NCI-H2171 treated with DMSO at 0.1 percent for 48 hours (cell line): ENCODE measurements around the gene ZBTB25.
"Not testable (repeated sequence)": the region's sequence is repeated elsewhere in the genome, so short reads cannot be mapped to it uniquely, and the experiment has no call there.

Source experiments
- DNase-seq: peaks from one replicate; lab custom pipeline; 2025; lab: John Stamatoyannopoulos, UW

Gene ZBTB25, protein sequence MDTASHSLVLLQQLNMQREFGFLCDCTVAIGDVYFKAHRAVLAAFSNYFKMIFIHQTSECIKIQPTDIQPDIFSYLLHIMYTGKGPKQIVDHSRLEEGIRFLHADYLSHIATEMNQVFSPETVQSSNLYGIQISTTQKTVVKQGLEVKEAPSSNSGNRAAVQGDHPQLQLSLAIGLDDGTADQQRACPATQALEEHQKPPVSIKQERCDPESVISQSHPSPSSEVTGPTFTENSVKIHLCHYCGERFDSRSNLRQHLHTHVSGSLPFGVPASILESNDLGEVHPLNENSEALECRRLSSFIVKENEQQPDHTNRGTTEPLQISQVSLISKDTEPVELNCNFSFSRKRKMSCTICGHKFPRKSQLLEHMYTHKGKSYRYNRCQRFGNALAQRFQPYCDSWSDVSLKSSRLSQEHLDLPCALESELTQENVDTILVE

DNA sequence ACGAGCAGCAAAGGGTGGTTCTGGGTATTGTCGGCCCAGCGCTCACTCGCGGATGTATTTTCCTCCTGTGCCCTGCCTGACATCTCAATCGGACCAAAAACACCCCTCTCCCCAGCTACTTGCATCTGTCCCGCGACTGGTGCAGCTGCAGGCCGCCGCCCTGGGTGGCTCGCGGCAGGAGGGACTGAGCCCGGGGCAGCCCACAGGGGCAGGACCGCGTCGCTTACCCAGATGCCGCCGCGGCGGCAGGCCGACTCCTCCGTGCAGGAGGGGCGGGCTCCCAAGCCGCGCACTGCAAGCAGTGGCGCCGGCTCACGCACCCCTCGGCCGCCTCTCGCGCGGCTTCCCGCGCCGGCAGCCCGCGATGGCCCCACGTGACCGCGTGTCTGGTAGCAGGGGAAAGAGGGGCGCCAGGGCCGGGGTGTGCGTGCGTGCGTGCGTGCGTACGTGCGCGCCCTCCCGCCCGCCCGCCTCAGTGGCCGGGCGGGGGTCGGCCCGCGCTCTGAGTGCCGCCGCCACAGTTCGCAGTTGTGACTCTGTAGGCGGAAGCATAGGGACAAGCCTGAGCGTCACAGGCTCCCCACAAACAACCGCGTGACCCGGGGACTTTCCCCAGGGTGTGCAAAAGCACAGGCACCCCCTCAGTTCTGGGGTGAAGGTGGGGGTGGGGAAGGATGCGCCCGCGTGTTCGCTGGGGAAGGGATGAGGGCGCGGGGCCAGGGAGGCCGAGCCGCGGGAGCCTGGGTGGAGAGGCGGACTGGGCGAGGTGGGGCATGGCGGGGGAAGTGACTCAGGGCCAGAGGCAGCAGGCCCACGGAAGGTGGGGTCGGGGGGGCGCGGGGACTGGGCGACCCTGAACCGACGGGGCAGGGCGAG is at the start of gene ZBTB25:
ZBTB25 (minus strand) TSS at position 405 of the 876 bp plus-strand sequence. CDS start 13,305 bp downstream, outside the sequence.
- DNase-seq = peak; percentile 95

DNA sequence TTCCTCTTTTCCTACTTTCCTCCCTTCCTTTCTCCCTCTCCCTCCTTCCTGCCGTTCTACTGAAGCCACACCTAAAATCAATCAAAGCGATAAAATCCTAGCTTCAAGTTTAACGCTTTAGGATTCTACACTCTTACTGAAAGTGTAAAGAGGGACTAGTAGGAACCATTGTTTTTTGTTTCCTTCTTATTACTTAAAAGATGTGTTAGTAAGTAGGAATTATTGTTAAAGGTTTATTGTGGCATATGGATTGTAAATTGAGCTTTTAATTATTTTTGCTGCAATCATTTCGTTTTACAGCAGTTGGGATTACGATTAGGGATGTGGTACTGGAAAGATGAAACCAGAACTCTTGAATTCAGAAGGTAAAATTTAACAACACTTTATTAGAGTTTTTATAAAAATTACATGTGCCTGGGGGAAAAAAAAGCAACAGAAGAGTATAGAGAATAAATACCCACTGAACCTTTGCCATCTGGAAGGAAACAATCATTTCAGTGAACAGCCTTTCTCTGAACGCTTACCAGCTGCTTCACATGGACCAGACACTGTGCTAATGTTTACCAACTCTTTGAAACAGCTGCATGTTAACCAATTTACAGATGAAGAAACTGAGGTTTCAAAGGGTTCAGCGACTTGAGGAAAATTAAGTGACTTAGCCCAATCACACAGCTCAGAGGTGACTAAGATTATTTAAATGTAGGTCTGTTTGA is 47.1 kb upstream of the ZBTB25 start:
- peak; percentile 92 for DNase-seq

DNA sequence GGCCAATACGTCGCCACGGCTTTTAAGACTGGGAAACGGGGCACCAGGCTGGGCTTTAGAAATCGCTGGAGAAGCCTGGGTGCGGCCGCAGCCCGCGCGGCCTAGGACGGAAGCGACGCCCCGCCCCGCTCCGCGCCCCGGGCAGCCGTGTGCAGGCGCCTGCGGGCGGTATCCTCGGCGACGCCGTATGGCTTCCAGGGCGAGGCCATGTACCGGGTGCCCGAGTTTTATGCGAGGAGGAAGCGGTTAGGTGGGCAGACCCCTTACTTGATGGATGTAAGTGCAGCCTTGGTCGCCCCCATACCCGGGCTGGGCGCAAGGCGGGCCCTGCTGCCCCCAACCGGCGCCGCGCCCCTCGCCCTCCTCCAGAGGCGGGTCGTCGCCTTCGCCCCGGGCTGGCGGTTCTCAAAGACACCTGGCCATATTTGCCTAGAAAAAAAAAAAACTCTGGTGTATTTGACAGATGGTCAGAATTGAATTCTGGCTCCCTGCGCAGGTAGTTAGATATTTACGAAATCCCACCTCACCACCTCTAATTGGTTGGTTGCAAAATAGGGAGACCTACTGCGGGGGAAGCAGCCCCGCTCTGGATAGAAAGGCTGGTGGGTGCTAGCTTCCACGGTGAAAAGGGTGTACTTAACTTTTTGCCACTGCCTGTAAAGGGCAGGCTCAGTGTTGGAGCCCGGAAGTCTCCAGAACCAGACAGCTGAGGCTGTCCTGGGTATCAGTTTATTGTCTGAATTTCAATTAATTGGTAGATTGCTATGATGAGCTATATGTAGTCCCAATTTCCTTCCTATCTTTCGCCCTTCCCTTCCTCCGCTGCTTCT is 46.4 kb upstream of the ZBTB25 start, which contains the start of gene PPP1R36:
PPP1R36 (plus strand) TSS at position 171 of the 830 bp plus-strand sequence; CDS start at position 208, 37 bp downstream.
- peak; percentile 98 for DNase-seq

GRCh38 chr14:64549016-64549415 is 45.4 kb upstream of the ZBTB25 start:
- DNase-seq = no peak

DNA sequence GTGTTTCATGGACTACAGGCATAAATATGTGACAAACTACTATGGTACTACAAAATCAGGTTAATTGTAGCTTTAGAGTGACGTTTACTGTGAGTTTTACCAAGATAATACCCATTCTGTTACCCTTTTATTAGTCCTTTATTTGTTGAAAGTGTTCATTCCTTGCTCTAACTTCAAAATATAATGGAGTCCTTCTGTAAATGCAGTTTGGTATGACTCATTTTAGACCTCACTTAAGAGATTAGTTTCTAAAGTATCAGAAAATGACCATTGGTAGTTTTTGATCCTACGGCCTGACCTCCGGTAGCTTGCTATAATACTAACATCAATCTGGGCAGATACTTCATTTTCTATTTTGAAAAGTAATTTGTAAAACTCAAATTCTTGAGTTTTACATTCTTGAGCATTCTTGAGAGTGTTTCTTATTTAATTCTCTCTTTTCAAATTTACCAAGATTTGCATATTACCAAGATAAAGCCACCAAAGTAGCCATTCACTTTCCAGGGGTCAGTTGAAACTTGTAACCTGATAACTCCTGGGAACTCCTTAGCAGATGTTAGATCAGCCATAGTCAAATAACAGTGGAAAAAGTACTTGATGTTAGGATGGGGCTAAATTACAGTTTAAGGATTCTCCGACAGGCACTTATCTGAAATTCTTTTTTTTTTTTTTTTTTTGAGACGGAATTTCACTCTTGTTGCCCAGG is 41.1 kb upstream of the ZBTB25 start:
- DNase-seq = no peak

DNA sequence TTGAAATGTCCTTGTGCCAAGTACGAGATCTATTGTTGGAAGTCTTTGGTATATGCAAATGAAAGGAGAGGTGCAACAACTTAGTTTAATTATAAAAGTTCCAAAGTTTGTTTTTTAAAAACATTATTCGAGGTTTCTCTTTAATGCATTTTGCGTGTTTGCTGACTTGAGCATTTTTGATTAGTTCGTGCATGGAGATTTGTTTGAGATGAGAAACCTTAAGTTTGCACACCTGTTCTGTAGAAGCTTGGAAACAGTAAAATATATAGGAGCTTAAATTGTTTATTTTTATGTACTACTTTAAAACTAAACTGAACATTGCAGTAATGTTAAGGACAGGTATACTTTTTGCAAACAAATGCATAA is 39.2 kb upstream of the ZBTB25 start:
- DNase-seq = no peak

DNA sequence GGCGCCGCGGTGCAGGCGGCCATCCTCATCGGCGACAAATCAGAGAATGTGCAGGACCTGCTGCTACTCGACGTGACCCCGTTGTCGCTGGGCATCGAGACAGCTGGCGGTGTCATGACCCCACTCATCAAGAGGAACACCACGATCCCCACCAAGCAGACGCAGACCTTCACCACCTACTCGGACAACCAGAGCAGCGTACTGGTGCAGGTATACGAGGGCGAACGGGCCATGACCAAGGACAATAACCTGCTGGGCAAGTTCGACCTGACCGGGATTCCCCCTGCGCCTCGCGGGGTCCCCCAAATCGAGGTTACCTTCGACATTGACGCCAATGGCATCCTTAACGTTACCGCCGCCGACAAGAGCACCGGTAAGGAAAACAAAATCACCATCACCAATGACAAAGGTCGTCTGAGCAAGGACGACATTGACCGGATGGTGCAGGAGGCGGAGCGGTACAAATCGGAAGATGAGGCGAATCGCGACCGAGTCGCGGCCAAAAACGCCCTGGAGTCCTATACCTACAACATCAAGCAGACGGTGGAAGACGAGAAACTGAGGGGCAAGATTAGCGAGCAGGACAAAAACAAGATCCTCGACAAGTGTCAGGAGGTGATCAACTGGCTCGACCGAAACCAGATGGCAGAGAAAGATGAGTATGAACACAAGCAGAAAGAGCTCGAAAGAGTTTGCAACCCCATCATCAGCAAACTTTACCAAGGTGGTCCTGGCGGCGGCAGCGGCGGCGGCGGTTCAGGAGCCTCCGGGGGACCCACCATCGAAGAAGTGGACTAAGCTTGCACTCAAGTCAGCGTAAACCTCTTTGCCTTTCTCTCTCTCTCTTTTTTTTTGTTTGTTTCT is 38.6 kb upstream of the ZBTB25 start:
- DNase-seq = no peak

DNA sequence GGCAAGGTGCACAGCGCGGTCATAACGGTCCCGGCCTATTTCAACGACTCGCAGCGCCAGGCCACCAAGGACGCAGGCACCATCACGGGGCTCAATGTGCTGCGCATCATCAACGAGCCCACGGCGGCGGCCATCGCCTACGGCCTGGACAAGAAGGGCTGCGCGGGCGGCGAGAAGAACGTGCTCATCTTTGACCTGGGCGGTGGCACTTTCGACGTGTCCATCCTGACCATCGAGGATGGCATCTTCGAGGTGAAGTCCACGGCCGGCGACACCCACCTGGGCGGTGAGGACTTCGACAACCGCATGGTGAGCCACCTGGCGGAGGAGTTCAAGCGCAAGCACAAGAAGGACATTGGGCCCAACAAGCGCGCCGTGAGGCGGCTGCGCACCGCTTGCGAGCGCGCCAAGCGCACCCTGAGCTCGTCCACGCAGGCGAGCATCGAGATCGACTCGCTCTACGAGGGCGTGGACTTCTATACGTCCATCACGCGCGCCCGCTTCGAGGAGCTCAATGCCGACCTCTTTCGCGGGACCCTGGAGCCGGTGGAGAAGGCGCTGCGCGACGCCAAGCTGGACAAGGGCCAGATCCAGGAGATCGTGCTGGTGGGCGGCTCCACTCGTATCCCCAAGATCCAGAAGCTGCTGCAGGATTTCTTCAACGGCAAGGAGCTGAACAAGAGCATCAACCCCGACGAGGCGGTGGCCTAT is 37.8 kb upstream of the ZBTB25 start:
- DNase-seq = no peak

GRCh38 chr14:64540208-64541202 is 36.9 kb upstream of the ZBTB25 start, which contains the start of gene HSPA2:
Gene HSPA2, plus strand, starts transcription at chr14:64540741. Its CDS starts 109 bp downstream, at chr14:64540850.
- DNase-seq = peak; percentile 85

DNA sequence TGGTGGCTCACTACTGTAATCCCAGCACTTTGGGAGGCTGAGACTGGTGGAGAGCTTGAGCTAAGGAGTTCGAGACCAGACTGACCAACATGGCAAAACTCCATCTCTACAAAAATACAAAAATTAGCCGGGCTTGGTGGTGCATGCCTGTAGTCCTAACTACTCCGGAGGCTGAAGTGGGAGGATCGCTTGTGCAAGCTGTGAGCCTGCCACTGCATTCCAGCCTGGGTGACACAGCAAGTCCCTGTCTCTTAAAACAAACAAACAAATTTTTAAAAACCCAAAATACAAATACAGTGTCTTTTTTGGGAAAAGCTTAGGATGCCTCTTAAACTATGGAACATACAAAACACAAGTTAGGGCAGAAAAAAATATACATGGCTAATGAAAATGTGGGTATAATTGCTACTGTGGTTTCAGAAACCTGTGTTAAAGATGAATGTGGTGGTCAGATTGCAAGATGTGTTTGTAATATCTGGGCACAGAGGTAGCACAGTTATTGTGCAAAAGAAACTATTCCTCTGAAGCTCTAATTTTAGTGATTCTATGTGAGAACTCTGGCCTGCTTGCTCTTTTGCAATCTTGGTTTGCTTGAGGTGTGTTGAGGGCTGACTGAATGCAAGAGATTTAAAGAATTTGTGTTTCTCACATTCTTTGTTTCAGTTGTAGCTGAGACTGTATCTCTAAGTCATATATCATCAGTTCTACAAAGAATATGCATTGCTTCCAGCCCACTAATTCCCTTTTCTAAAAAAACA is 33.0 kb upstream of the ZBTB25 start:
- DNase-seq = no peak

DNA sequence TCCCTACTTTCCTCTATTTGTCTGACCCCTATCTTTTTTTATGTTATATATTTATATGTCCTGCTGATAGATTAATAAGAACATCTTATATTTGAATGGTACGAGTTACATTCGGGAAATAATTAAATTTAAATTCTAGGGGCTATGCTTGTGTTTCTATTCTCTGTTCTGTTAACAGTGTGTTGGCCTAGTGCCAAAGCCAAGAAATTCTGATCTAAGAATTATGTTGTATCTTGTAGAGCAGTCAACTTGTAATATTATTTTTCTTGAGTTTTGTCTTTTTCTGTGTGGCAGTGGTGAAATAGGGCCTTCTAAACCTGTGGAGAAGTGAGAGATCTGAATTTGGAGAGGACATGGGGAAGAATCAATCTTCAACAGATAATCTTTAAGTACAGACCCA is 27.9 kb upstream of the ZBTB25 start:
- DNase-seq = no peak

- no peak for DNase-seq
Observed at GRCh38 chr14:64525354-64525753, 21.7 kb upstream of the ZBTB25 start.

- no peak for DNase-seq
Observed at GRCh38 chr14:64522591-64523355, 19.1 kb upstream of the ZBTB25 start.

DNA sequence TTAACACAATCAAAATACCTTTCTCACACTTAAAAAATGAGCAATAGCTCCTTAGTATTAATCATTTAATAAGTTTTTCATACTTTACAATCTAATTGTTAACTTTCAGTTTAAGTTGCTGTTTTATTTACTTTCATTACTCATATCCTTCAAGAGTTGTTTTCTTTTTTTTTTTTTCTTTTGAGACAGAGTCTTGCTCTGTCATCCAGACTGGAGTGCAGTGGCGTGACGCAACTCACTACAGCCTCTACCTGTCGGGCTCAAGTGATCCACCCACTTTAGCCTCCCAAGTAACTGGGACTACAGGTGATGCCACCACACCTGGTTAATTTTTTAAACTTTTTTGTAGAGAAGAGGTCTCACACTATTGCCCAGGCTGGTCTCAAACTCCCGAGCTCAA is 17.1 kb upstream of the ZBTB25 start:
- DNase-seq = no peak

DNA sequence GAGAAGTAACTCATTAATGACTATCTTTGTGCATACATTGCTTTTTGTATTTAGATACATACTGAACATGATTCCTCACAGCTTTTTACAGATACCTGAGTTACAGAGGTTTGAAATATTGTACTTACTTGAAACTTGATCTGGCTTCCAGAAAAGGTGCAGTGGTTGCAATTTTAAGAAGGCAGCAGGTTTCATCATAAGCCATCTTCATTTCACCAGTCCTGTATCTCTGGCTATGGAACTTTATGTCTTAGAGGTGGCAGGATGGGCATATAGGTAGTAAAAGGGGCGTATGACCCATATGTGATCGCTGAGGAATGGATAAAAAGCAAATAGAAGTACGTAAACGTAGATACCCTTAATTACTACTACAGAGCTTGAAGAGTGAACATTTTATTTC is 14.6 kb upstream of the ZBTB25 start:
- DNase-seq = peak; percentile 28

DNA sequence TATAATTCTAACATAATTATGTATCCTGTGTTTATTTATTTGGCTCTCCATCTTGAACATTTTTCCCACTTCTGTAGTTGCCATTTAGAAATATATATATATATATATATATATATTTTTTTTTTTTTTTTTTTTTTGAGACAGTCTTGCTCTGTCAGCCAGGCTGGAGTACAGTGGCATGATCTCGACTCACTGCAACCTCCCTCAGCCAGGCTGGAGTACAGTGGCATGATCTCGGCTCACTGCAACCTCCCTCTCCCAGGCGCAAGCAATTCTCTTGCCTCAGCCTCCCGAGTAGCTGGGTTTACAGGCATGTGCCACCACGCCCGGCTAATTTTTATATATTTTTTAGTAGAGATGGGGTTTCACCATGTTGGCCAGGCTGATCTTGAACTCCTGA is 14.0 kb upstream of the ZBTB25 start:
- not testable (repeated sequence) for DNase-seq
